Trophoblast cell (in vitro differentiated cells and primary cell): Measurements from ENCODE around the gene ADAMTS14.

Experiments
- DNase-seq, 2 donors: peaks; one replicate each; pipeline ENCODE4 v3.0.0-alpha.2; 2016
- H2AFZ ChIP-seq: 2 replicates; pipeline ENCODE4 v1.6.1; 2013; ENCODE audit warnings: low read length, moderate library complexity, mild to moderate bottlenecking; ENCODE audit not compliant: insufficient read depth, poor library complexity
- H2AK5ac ChIP-seq: 2 replicates; pipeline ENCODE4 v1.6.1; 2013; ENCODE audit warnings: mild to moderate bottlenecking, low read length
- H2BK120ac ChIP-seq: 2 replicates; pipeline ENCODE4 v1.6.1; 2013; ENCODE audit warnings: low read length, mild to moderate bottlenecking, moderate library complexity; ENCODE audit not compliant: insufficient read depth, poor library complexity
- H2BK12ac ChIP-seq: 2 replicates; pipeline ENCODE4 v1.6.1; 2013; ENCODE audit warnings: mild to moderate bottlenecking, low read length, moderate library complexity
- H2BK5ac ChIP-seq: 2 replicates; pipeline ENCODE4 v1.6.1; 2013; ENCODE audit warnings: low read length, low read depth, moderate library complexity, mild to moderate bottlenecking; ENCODE audit not compliant: poor library complexity
- H3K14ac ChIP-seq: 2 replicates; pipeline ENCODE4 v1.6.1; 2013; ENCODE audit warnings: mild to moderate bottlenecking, low read length
- H3K18ac ChIP-seq: 2 replicates; pipeline ENCODE4 v1.6.1; 2013; ENCODE audit warnings: mild to moderate bottlenecking, low read length
- H3K23ac ChIP-seq: 2 replicates; pipeline ENCODE4 v1.6.1; 2013; ENCODE audit warnings: low read length
- H3K27ac ChIP-seq: 2 replicates; pipeline ENCODE4 v1.5.1; 2013; ENCODE audit warnings: low read depth, mild to moderate bottlenecking, inconsistent platforms, low read length, moderate library complexity
- H3K27me3 ChIP-seq: 2 replicates; pipeline ENCODE4 v1.6.1; 2013; ENCODE audit warnings: inconsistent platforms, mild to moderate bottlenecking, low read length, moderate library complexity; ENCODE audit not compliant: insufficient read depth
- H3K36me3 ChIP-seq, 2 experiments: 1 replicate in 1 of 2; 2 replicates in 1 of 2; pipeline ENCODE4 v1.6.1; 2013; ENCODE audit warnings: low read length in 2 of 2, mild to moderate bottlenecking in 2 of 2, moderate library complexity in 1 of 2; ENCODE audit not compliant: insufficient read depth in 2 of 2, control insufficient read depth in 1 of 2
- H3K4ac ChIP-seq: 2 replicates; pipeline ENCODE4 v1.6.1; 2013; ENCODE audit warnings: low read depth, mild to moderate bottlenecking, low read length, moderate library complexity
- H3K4me1 ChIP-seq, 2 experiments: 1 replicate in 1 of 2; 2 replicates in 1 of 2; pipeline ENCODE4 v1.6.1; 2013; ENCODE audit warnings: low read length in 2 of 2, mild to moderate bottlenecking in 2 of 2, moderate library complexity in 1 of 2; ENCODE audit not compliant: insufficient read depth in 2 of 2, control insufficient read depth in 1 of 2
- H3K4me2 ChIP-seq: 2 replicates; pipeline ENCODE4 v1.6.1; 2013; ENCODE audit warnings: inconsistent platforms, mild to moderate bottlenecking, low read length, moderate library complexity
- H3K4me3 ChIP-seq: 2 replicates; pipeline ENCODE4 v1.5.1; 2013; ENCODE audit warnings: mild to moderate bottlenecking, low read depth, low read length, inconsistent platforms
- H3K79me1 ChIP-seq: one replicate; pipeline ENCODE4 v1.6.1; 2013; ENCODE audit warnings: low read length
- H3K79me2 ChIP-seq: 2 replicates; pipeline ENCODE4 v1.6.1; 2013; ENCODE audit warnings: low read length, mild to moderate bottlenecking; ENCODE audit not compliant: control insufficient read depth, insufficient read depth, poor library complexity
- H3K9ac ChIP-seq: 2 replicates; pipeline ENCODE4 v1.6.1; 2013; ENCODE audit warnings: mild to moderate bottlenecking, low read length
- H3K9me3 ChIP-seq: 2 replicates; pipeline ENCODE4 v1.6.1; 2013; ENCODE audit warnings: low read depth, mild to moderate bottlenecking, control low read depth, inconsistent platforms, low read length; ENCODE audit not compliant: insufficient read depth
- H4K12ac ChIP-seq: 2 replicates; pipeline ENCODE4 v1.6.1; 2013; ENCODE audit warnings: low read depth, mild to moderate bottlenecking, low read length, moderate library complexity
- H4K8ac ChIP-seq: 2 replicates; pipeline ENCODE4 v1.6.1; 2013; ENCODE audit warnings: low read depth, mild to moderate bottlenecking, low read length, moderate library complexity
- H4K91ac ChIP-seq: one replicate; pipeline ENCODE4 v1.6.1; 2013; ENCODE audit warnings: low read depth, mild to moderate bottlenecking, low read length, moderate library complexity
- WGBS: extraction: QIAGEN DNeasy Blood & Tissue Kit; methylation state at CpG from one replicate; pipeline ENCODE4 v1.1.7; 2013; ENCODE audit warnings: missing lambda C conversion rate; ENCODE audit not compliant: insufficient read length, insufficient coverage; ENCODE audit errors: extremely low coverage; 5-methylcytosine and 5-hydroxymethylcytosine counted together

The ADAMTS14 gene

DNA sequence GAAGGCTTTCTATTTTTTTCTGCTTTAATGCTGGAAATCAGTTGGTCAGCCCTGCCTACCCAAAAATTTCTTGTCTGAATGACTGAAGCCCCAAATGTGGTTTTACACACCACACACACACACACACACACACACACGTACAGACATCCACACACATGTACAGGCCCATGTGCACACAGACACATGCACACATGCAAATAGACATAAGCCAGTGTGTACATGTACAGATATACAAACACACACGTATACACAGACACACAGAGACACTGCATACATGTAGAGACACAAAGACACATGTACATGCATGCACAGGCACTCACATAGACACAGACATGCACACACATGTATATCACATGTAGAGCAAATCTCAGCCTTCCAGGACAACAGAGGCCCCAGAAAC is 58.6 kb downstream of the ADAMTS14 start:
- Histone ChIP-seq H2BK12ac (no peak overlapping the region), H3K4me1 (no peaks in the 10 kb centered on the region), H2BK5ac (no peak overlapping the region), H4K8ac (no peak overlapping the region), H2AK5ac (no peak overlapping the region), H3K79me1 (no peaks in the 10 kb centered on the region), H3K36me3 (no peaks in the 10 kb centered on the region), H3K9me3 (peaks cover 2% of the 10 kb centered on the region), H3K27ac (no peak overlapping the region), H3K18ac (no peak overlapping the region), H2AFZ (no peak overlapping the region), H3K4me2 (no peak overlapping the region), H2BK120ac (no peak overlapping the region), H3K23ac (no peak overlapping the region), H3K79me2 (no peaks in the 10 kb centered on the region), H4K12ac (no peak overlapping the region), H3K4ac (no peak overlapping the region), H4K91ac (no peak overlapping the region), H3K4me3 (no peak overlapping the region), H3K27me3 (no peaks in the 10 kb centered on the region), H3K14ac (no peak overlapping the region), H3K9ac (no peak overlapping the region)
- no peak for DNase-seq
- no CpG with 5 or more reads among the region's 2 CpGs for WGBS

- no peak for DNase-seq
- Histone ChIP-seq H3K79me2 (no peaks in the 10 kb centered on the region), H2AK5ac (no peak overlapping the region), H3K18ac (no peak overlapping the region), H3K4me3 (no peak overlapping the region), H4K91ac (no peak overlapping the region), H2BK5ac (no peak overlapping the region), H3K36me3 (no peaks in the 10 kb centered on the region), H3K23ac (no peak overlapping the region), H3K27ac (no peak overlapping the region), H2BK12ac (no peak overlapping the region), H3K4me1 (no peaks in the 10 kb centered on the region), H2BK120ac (no peak overlapping the region), H4K12ac (no peak overlapping the region), H3K79me1 (no peaks in the 10 kb centered on the region), H3K14ac (no peak overlapping the region), H3K9me3 (no peaks in the 10 kb centered on the region), H2AFZ (no peak overlapping the region), H3K4me2 (no peak overlapping the region), H4K8ac (no peak overlapping the region), H3K27me3 (no peaks in the 10 kb centered on the region), H3K4ac (no peak overlapping the region), H3K9ac (no peak overlapping the region)
- no CpG with 5 or more reads among the region's 4 CpGs for WGBS
These were observed 60.3 kb downstream of the ADAMTS14 start for GRCh38 chr10:70732569-70732968.

DNA sequence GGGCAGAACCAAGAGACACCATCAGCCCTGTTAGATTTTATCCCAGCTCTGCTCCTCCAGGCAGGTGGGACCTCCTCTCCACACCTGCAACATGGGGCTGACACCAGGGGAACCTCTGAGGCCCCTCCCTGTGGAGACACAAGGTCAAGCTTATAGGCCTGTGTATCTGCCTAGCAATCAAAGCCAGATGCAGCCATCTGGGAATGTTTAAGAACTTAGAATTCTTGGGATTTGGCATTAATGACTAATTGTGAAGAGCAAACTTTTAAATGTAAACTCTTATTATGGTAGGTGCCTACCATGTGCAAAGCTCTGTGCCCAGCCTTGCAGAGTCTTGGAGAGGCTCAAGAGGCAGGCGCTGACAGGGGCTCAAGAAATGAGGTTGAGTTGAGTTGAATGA is 60.7 kb downstream of the ADAMTS14 start:
- H3K27ac ChIP-seq, result no peak overlapping the region
- no peaks in the 10 kb centered on the region for H3K79me1 ChIP-seq
- H2BK5ac ChIP-seq, result no peak overlapping the region
- H3K23ac ChIP-seq, result no peak overlapping the region
- no peak overlapping the region for H3K9ac ChIP-seq
- no peaks in the 10 kb centered on the region for H3K79me2 ChIP-seq
- no peak overlapping the region for H3K4me3 ChIP-seq
- H3K18ac ChIP-seq, result no peak overlapping the region
- H2BK120ac ChIP-seq, result no peak overlapping the region
- no peak overlapping the region for H2AK5ac ChIP-seq
- no peak overlapping the region for H3K4ac ChIP-seq
- no peak overlapping the region for H4K12ac ChIP-seq
- no peak overlapping the region for H2AFZ ChIP-seq
- no peak overlapping the region for H4K8ac ChIP-seq
- WGBS, result no CpG with 5 or more reads among the region's 1 CpG
- H4K91ac ChIP-seq, result no peak overlapping the region
- no peaks in the 10 kb centered on the region for H3K27me3 ChIP-seq
- H3K4me1 ChIP-seq, result no peaks in the 10 kb centered on the region
- H3K14ac ChIP-seq, result no peak overlapping the region
- no peak overlapping the region for H3K4me2 ChIP-seq
- DNase-seq, result no peak
- H3K9me3 ChIP-seq, result no peaks in the 10 kb centered on the region
- no peaks in the 10 kb centered on the region for H3K36me3 ChIP-seq
- H2BK12ac ChIP-seq, result no peak overlapping the region

GRCh38 chr10:70735161-70735560 is 62.9 kb downstream of the ADAMTS14 start:
- H2AFZ ChIP-seq, result no peak overlapping the region
- no peak overlapping the region for H2BK12ac ChIP-seq
- DNase-seq, result no peak
- no peaks in the 10 kb centered on the region for H3K79me1 ChIP-seq
- H3K4me2 ChIP-seq, result no peak overlapping the region
- no peak overlapping the region for H4K12ac ChIP-seq
- H3K79me2 ChIP-seq, result no peaks in the 10 kb centered on the region
- H3K4ac ChIP-seq, result no peak overlapping the region
- WGBS, result no CpG with 5 or more reads among the region's 3 CpGs
- H3K18ac ChIP-seq, result no peak overlapping the region
- no peak overlapping the region for H3K14ac ChIP-seq
- H3K9ac ChIP-seq, result no peak overlapping the region
- H2BK120ac ChIP-seq, result no peak overlapping the region
- H4K8ac ChIP-seq, result no peak overlapping the region
- no peak overlapping the region for H3K4me3 ChIP-seq
- H2AK5ac ChIP-seq, result no peak overlapping the region
- no peak overlapping the region for H2BK5ac ChIP-seq
- no peak overlapping the region for H3K23ac ChIP-seq
- H3K27ac ChIP-seq, result no peak overlapping the region
- H4K91ac ChIP-seq, result no peak overlapping the region
- no peaks in the 10 kb centered on the region for H3K4me1 ChIP-seq
- no peaks in the 10 kb centered on the region for H3K27me3 ChIP-seq
- no peaks in the 10 kb centered on the region for H3K9me3 ChIP-seq
- H3K36me3 ChIP-seq, result no peaks in the 10 kb centered on the region
